ENCODE measurements around the gene NSMCE1. TPM values are rescaled to one million over a fixed set of nuclear protein-coding genes. Genes with fewer than 3 reads are reported as not detected.

NSMCE1 gene
- total and polyA plus RNA-seq, 2 of the 4 experiments (the other 2 are of a cell fraction): 47.5 to 120 TPM

- Histone ChIP-seq H3K36me3 (ENCODE audit: control insufficient read depth, insufficient read depth, low read length) (no peaks in the 10 kb centered on the region), H2AK9ac (replicated peaks; ENCODE audit: low read depth, low read length, poor library complexity) (peak overlapping the region; percentile 86), H3K27ac (ENCODE audit: insufficient read depth, low read length) (peak overlapping the region; percentile 96), H3K79me1 (ENCODE audit: low read depth in 1 of 2, low read length in 2 of 2) (peaks cover 15 to 27% of the 10 kb centered on the region in 2 experiments; a peak in 2 of 4 replicates), H3K4me1 (ENCODE audit: control insufficient read depth, insufficient read depth, low read length) (peaks cover 2% of the 10 kb centered on the region), H3K9me3 (ENCODE audit: control insufficient read depth, insufficient read depth, low read length) (no peaks in the 10 kb centered on the region), H3K4me2 (ENCODE audit: low read depth, low read length) (peak overlapping the region; percentile 79), H4K5ac (ENCODE audit: low read depth, low read length) (peak overlapping the region; percentile 99), H4K8ac (ENCODE audit: low read depth in 2 of 2, low read length in 2 of 2) (peak overlapping the region; percentile 90 to 100), H2AK5ac (ENCODE audit: low read depth, low read length) (peak overlapping the region; percentile 94), H3K4ac (ENCODE audit: low read depth, low read length) (peak overlapping the region; percentile 100), H2BK120ac (ENCODE audit: low read depth, low read length) (peak overlapping the region; percentile 98), H3K4me3 (ENCODE audit: insufficient read depth, low read depth, low read length) (peak overlapping the region; percentile 68), H3K56ac (ENCODE audit: extremely low read depth, insufficient read depth, low read length) (peak overlapping the region; percentile 100), H3K18ac (ENCODE audit: low read depth, low read length) (peak overlapping the region; percentile 98), H3K14ac (replicated peaks; ENCODE audit: low read depth, low read length) (peak overlapping the region; percentile 100), H3K23ac (ENCODE audit: low read depth, low read length) (peak overlapping the region; percentile 61; the same call in 1 of the 2 replicates), H4K91ac (ENCODE audit: insufficient read depth, low read depth, low read length) (peak overlapping the region; percentile 100), H2BK15ac (ENCODE audit: low read depth, low read length) (peak overlapping the region; percentile 100; the same call in 2 of the 3 replicates), H2AFZ (replicated peaks; ENCODE audit: low read length, poor library complexity) (peak overlapping the region; percentile 100), H3K9me1 (ENCODE audit: insufficient read depth, low read length) (peaks cover 3% of the 10 kb centered on the region), H4K20me1 (ENCODE audit: insufficient read depth, low read length) (no peaks in the 10 kb centered on the region), H3K9ac (ENCODE audit: low read depth, low read length) (peak overlapping the region; percentile 99), H3K27me3 (ENCODE audit: control insufficient read depth, insufficient read depth, low read length) (peaks cover 2% of the 10 kb centered on the region), H2BK20ac (ENCODE audit: low read depth, low read length) (no peak overlapping the region), H2BK5ac (ENCODE audit: low read depth, low read length, poor library complexity, severe bottlenecking) (peak overlapping the region; percentile 97)
- no TSS peak for BruUV-seq (replicated peaks)
- in situ Hi-C loops (cut with MboI; ENCODE audit: low sequenced_read_pairs): no loop called here
- CTCF ChIA-PET: interaction anchor here (0.6 to 1.5 kb wide), 3 partner anchors 19 to 165 kb away, joined by 3 to 5 read pairs (median 3); no protein-coding TSS in a partner anchor
- intact Hi-C loops (cut with micrococcal nuclease): loop anchor here (1.0 kb wide), 1 partner anchor 40 kb away; no protein-coding TSS in a partner anchor
- WGBS, 2 experiments (ENCODE audit: extremely low coverage in 2 of 2, insufficient read length in 1 of 2): 85% methylated on average over 4 of the region's 19 CpGs; no CpG with 5 or more reads in 1 of the 2 experiments
- POLR2A ChIA-PET (ENCODE audit: unreplicated experiment): interaction anchor here (1.1 to 1.5 kb wide), 2 partner anchors 19 to 25 kb away, joined by 5 read pairs; no protein-coding TSS in a partner anchor
- ATAC-seq (ENCODE audit: low read depth) (peak; percentile 88), DNase-seq (peak; percentile 90)
- dilution Hi-C loops (cut with HindIII; ENCODE audit: low sequenced_read_pairs, unreplicated experiment): no loop called here
- TF ChIP-seq POLR2A (IDR thresholded peaks at IDR 0.05; ENCODE audit: low read depth, low read length) (no peak), MXI1 (IDR thresholded peaks at IDR 0.05; ENCODE audit: borderline replicate concordance, low read depth, low read length) (no peak), SMC3 (IDR thresholded peaks at IDR 0.05; ENCODE audit: low read depth, low read length) (no peak), CTCF (conservative IDR thresholded peaks at IDR 0.05; ENCODE audit: low read depth, low read length) (no peak), BHLHE40 (IDR thresholded peaks at IDR 0.05; ENCODE audit: low read depth, low read length) (no peak), USF2 (IDR thresholded peaks at IDR 0.05; ENCODE audit: low read depth, low read length) (no peak), FOS (IDR thresholded peaks at IDR 0.05; ENCODE audit: low read depth, low read length) (no peak), RCOR1 (IDR thresholded peaks at IDR 0.05; ENCODE audit: insufficient replicate concordance, low read length) (no peak), CEBPB (IDR thresholded peaks at IDR 0.05; ENCODE audit: low read depth, low read length) (no peak), MAZ (IDR thresholded peaks at IDR 0.05; ENCODE audit: borderline replicate concordance, low read depth, low read length) (peak; percentile 65; the same call in 1 of the 2 replicates), MAFK (IDR thresholded peaks at IDR 0.05; ENCODE audit: low read depth, low read length) (0 out of 2 replicates have a peak, but pooled peaks have one; percentile 35), ELK1 (IDR thresholded peaks at IDR 0.05; ENCODE audit: borderline replicate concordance, low read depth, low read length) (no peak), RAD21 (IDR thresholded peaks at IDR 0.05; ENCODE audit: low read length) (no peak), CHD1 (IDR thresholded peaks at IDR 0.05; ENCODE audit: low read depth, low read length) (no peak), RFX5 (IDR thresholded peaks at IDR 0.05; ENCODE audit: low read depth, low read length) (no peak)
These were observed 65.6 kb downstream of the NSMCE1 start for GRCh38 chr16:27202923-27203506.
